Mucosa of stomach (tissue), 1 donor: ENCODE results near the gene ADORA2A.

Experiments used
- H3K27me3 ChIP-seq: one replicate; pipeline ENCODE4 v1.7.0; 2013; ENCODE audit warnings: mild to moderate bottlenecking, low read length; ENCODE audit not compliant: control insufficient read depth, insufficient read depth
- H3K36me3 ChIP-seq: one replicate; pipeline ENCODE4 v1.7.0; 2013; ENCODE audit warnings: low read length; ENCODE audit not compliant: control insufficient read depth, insufficient read depth
- H3K4me1 ChIP-seq: one replicate; pipeline ENCODE4 v1.7.0; 2013; ENCODE audit warnings: mild to moderate bottlenecking, low read length; ENCODE audit not compliant: control insufficient read depth, insufficient read depth
- H3K4me3 ChIP-seq: one replicate; pipeline ENCODE4 v1.7.0; 2013; ENCODE audit warnings: low read length
- H3K9ac ChIP-seq: one replicate; pipeline ENCODE4 v1.7.0; 2013; ENCODE audit warnings: mild to moderate bottlenecking, low read length, moderate library complexity
- H3K9me3 ChIP-seq: one replicate; pipeline ENCODE4 v1.7.0; 2013; ENCODE audit warnings: mild to moderate bottlenecking, low read length, moderate library complexity; ENCODE audit not compliant: control insufficient read depth
- donor health status: Pancreatic carcinoma.

ADORA2A gene

GRCh38 chr22:24455751-24456426 is 28.5 kb downstream of the ADORA2A start:
- no peaks in the 10 kb centered on the region for H3K4me1 ChIP-seq
- no peak overlapping the region for H3K4me3 ChIP-seq
- H3K9me3 ChIP-seq, result no peaks in the 10 kb centered on the region
- H3K27me3 ChIP-seq, result no peaks in the 10 kb centered on the region
- H3K36me3 ChIP-seq, result no peaks in the 10 kb centered on the region
- no peak overlapping the region for H3K9ac ChIP-seq

GRCh38 chr22:24457894-24458420 is 30.6 kb downstream of the ADORA2A start:
- H3K36me3 ChIP-seq, result no peaks in the 10 kb centered on the region
- no peak overlapping the region for H3K9ac ChIP-seq
- no peaks in the 10 kb centered on the region for H3K27me3 ChIP-seq
- no peaks in the 10 kb centered on the region for H3K4me1 ChIP-seq
- no peak overlapping the region for H3K4me3 ChIP-seq
- no peaks in the 10 kb centered on the region for H3K9me3 ChIP-seq

- H3K27me3 ChIP-seq, result no peaks in the 10 kb centered on the region
- H3K9ac ChIP-seq, result no peak overlapping the region
- H3K36me3 ChIP-seq, result no peaks in the 10 kb centered on the region
- no peaks in the 10 kb centered on the region for H3K4me1 ChIP-seq
- no peaks in the 10 kb centered on the region for H3K9me3 ChIP-seq
- H3K4me3 ChIP-seq, result no peak overlapping the region
These were observed 32.5 kb downstream of the ADORA2A start for GRCh38 chr22:24459911-24460310.

GRCh38 chr22:24460418-24461089 is 33.2 kb downstream of the ADORA2A start:
- Histone ChIP-seq H3K9ac (no peak overlapping the region), H3K36me3 (no peaks in the 10 kb centered on the region), H3K4me3 (no peak overlapping the region), H3K9me3 (no peaks in the 10 kb centered on the region), H3K27me3 (no peaks in the 10 kb centered on the region), H3K4me1 (no peaks in the 10 kb centered on the region)

- Histone ChIP-seq H3K27me3 (no peaks in the 10 kb centered on the region), H3K36me3 (no peaks in the 10 kb centered on the region), H3K4me1 (no peaks in the 10 kb centered on the region), H3K4me3 (no peak overlapping the region), H3K9me3 (no peaks in the 10 kb centered on the region), H3K9ac (no peak overlapping the region)
These were observed 35.8 kb downstream of the ADORA2A start for GRCh38 chr22:24463071-24463760.

- H3K9ac ChIP-seq, result no peak overlapping the region
- no peak overlapping the region for H3K4me3 ChIP-seq
- no peaks in the 10 kb centered on the region for H3K27me3 ChIP-seq
- H3K9me3 ChIP-seq, result no peaks in the 10 kb centered on the region
- no peaks in the 10 kb centered on the region for H3K4me1 ChIP-seq
- H3K36me3 ChIP-seq, result no peaks in the 10 kb centered on the region
These were observed 38.2 kb downstream of the ADORA2A start for GRCh38 chr22:24465566-24465965.

GRCh38 chr22:24465975-24466374 is 38.6 kb downstream of the ADORA2A start:
- Histone ChIP-seq H3K36me3 (no peaks in the 10 kb centered on the region), H3K27me3 (no peaks in the 10 kb centered on the region), H3K9ac (no peak overlapping the region), H3K4me1 (no peaks in the 10 kb centered on the region), H3K4me3 (no peak overlapping the region), H3K9me3 (no peaks in the 10 kb centered on the region)

- Histone ChIP-seq H3K9ac (no peak overlapping the region), H3K9me3 (no peaks in the 10 kb centered on the region), H3K4me1 (no peaks in the 10 kb centered on the region), H3K36me3 (no peaks in the 10 kb centered on the region), H3K27me3 (no peaks in the 10 kb centered on the region), H3K4me3 (no peak overlapping the region)
These were observed 39.4 kb downstream of the ADORA2A start for GRCh38 chr22:24466716-24467328.

- H3K36me3 ChIP-seq, result no peaks in the 10 kb centered on the region
- H3K9ac ChIP-seq, result no peak overlapping the region
- H3K9me3 ChIP-seq, result no peaks in the 10 kb centered on the region
- no peaks in the 10 kb centered on the region for H3K4me1 ChIP-seq
- H3K27me3 ChIP-seq, result no peaks in the 10 kb centered on the region
- no peak overlapping the region for H3K4me3 ChIP-seq
These were observed 39.9 kb downstream of the ADORA2A start for GRCh38 chr22:24467340-24467739.

- Histone ChIP-seq H3K9me3 (no peaks in the 10 kb centered on the region), H3K4me3 (no peak overlapping the region), H3K4me1 (no peaks in the 10 kb centered on the region)
These were observed 44.2 kb downstream of the ADORA2A start for GRCh38 chr22:24471570-24471969.

GRCh38 chr22:24473284-24473683 is 45.9 kb downstream of the ADORA2A start:
- no peaks in the 10 kb centered on the region for H3K9me3 ChIP-seq
- no peaks in the 10 kb centered on the region for H3K4me1 ChIP-seq
- H3K27me3 ChIP-seq, result no peaks in the 10 kb centered on the region

More at GRCh38 chr22:24471570-24471969, 44.2 kb downstream of the ADORA2A start:
- no peak overlapping the region for H3K9ac ChIP-seq
- H3K27me3 ChIP-seq, result no peaks in the 10 kb centered on the region
- H3K36me3 ChIP-seq, result no peaks in the 10 kb centered on the region

GRCh38 chr22:24474221-24474620 is 46.8 kb downstream of the ADORA2A start:
- Histone ChIP-seq H3K9ac (no peak overlapping the region), H3K4me1 (no peaks in the 10 kb centered on the region), H3K36me3 (no peaks in the 10 kb centered on the region), H3K27me3 (no peaks in the 10 kb centered on the region), H3K4me3 (no peak overlapping the region), H3K9me3 (no peaks in the 10 kb centered on the region)

More at GRCh38 chr22:24473284-24473683, 45.9 kb downstream of the ADORA2A start:
- H3K36me3 ChIP-seq, result no peaks in the 10 kb centered on the region
- no peak overlapping the region for H3K9ac ChIP-seq
- no peak overlapping the region for H3K4me3 ChIP-seq
